Measurements from ENCODE around the gene TMEM126B. TPM values are rescaled to one million over a fixed set of nuclear protein-coding genes. Genes with fewer than 3 reads are reported as not detected.

The TMEM126B gene
- total and polyA plus RNA-seq, 2 of the 13 experiments (the other 11 are each of a cell fraction or from before 2014, with no cell fraction given) = 33.6 to 54.8 TPM

- TF ChIP-seq ZBTB4 (CRISPR knock-in tag; IDR thresholded peaks at IDR 0.05; ENCODE audit: borderline replicate concordance) (0 out of 2 replicates have a peak, but pooled peaks have one; percentile 41), ZHX2 (IDR thresholded peaks at IDR 0.05; ENCODE audit: low read depth) (peak; percentile 85), ZHX2 (CRISPR knock-in tag; IDR thresholded peaks at IDR 0.05; ENCODE audit: borderline replicate concordance) (no peak), ZNF232 (CRISPR knock-in tag; IDR thresholded peaks at IDR 0.05; ENCODE audit: borderline replicate concordance) (0 out of 2 replicates have a peak, but pooled peaks have one; percentile 61), PREB (CRISPR knock-in tag; IDR thresholded peaks at IDR 0.05) (no peak), UBTF (CRISPR knock-in tag; IDR thresholded peaks at IDR 0.05) (peak; percentile 63), TRIM24 (CRISPR knock-in tag; IDR thresholded peaks at IDR 0.05) (no peak), ZNF572 (CRISPR knock-in tag; IDR thresholded peaks at IDR 0.05) (no peak), BORCS8-MEF2B (CRISPR knock-in tag; IDR thresholded peaks at IDR 0.05) (peak; percentile 40; the same call in 1 of the 2 replicates), CBFB (CRISPR knock-in tag; IDR thresholded peaks at IDR 0.05) (peak; percentile 27; the same call in 1 of the 2 replicates)
Observed at GRCh38 chr11:85647604-85648299, 19.4 kb downstream of the TMEM126B start, which contains the start of gene TMEM126A (continued).
